NCI-H2227 treated with DMSO at 0.1 percent for 48 hours (cell line): ENCODE measurements around the gene NEK4.
"Not testable (repeated sequence)": the region's sequence is repeated elsewhere in the genome, so short reads cannot be mapped to it uniquely, and the experiment has no call there.

Source experiments
- DNase-seq: peaks from one replicate; lab custom pipeline; 2025; lab: John Stamatoyannopoulos, UW

Gene NEK4

DNA sequence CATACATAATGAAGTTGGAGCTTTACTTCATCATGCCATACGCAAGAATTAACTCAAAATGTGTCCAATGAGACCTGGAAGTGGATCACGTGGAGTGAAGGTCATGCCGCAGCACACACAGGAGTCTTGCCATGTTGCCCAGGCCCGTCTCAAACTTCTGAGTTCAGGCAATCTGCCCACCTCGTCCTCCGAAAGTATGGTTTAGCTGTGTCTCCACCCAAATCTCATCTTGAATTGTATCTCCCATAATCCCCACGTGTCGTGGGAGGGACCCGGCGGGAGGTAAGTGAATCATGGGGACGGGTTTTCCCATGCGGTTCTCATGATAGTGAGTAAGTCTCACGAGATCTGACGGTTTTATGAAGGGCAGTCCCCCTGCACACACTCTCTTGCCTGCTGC lies 39.1 kb downstream of the NEK4 start:
- no peak for DNase-seq

DNA sequence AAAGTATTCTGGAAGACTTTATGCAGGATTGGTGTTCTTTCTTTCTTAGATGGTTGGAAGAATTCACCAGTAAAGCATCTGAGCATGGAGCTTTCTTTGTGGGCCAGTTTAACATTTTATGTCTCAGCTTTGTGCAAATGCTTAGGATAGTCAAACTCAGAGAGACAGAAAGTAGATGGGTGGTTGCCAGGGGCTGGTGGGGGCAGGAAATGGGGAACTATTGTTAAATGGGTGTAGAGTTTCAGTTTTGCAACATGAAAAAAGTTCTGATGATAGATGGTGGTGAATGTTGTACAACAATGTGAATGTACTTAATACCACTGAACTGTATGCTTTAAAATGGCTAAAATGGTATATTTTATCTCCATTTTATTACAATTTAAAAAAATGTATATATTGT lies 40.1 kb downstream of the NEK4 start:
- no peak for DNase-seq

DNA sequence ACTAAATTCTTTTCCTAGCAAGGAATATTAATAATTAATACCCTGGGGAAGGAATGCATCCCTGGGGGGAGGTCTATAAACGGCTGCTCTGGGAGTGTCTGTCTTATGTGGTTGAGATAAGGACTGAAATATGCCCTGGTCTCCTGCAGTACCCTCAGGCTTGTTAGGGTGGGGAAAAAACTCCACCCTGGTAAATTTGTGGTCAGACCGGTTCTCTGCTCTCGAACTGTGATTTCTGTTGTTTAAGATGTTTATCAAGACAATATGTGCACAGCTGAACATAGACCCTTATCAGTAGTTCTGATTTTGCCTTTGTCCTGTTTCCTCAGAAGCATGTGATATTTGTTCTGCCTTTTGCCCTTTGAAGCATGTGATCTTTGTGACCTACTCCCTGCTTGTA lies 42.0 kb downstream of the NEK4 start:
- DNase-seq: not testable (repeated sequence)

DNA sequence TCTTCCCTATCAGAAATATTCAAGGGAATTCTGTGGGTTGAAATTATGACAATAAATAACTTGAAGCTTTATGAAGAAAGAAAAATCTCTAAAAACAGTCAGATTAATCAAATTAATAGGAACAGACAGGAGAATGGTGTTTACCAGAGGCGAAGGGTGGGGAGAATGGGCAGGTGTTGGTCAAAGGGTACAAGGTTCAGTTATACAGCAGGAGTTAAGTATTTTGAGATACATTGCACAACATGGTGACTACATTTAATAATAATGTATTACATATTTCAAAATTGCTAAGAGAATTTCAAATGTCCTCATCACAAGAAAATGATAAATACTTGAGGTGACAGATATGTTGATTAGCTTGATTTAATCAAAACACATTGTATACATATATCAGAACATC lies 46.2 kb downstream of the NEK4 start:
- DNase-seq: no peak

DNA sequence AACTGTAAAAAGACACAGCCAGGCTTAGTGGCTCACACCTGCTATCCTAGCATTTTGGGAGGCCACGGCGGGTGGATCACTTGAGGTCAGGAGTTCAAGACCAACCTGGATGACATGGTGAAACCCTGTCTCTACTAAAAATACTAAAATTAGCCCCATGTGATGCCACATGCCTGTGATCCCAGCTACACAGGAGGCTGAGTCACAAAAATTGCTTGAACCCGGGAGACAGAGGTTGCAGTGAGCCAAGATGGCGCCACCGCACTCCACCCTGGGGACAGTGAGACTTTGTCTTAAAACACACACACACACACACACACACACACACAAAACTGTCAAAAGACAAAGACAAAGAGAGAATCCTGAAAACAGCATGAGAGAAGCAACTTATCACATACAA lies 46.8 kb downstream of the NEK4 start:
- no peak for DNase-seq

DNA sequence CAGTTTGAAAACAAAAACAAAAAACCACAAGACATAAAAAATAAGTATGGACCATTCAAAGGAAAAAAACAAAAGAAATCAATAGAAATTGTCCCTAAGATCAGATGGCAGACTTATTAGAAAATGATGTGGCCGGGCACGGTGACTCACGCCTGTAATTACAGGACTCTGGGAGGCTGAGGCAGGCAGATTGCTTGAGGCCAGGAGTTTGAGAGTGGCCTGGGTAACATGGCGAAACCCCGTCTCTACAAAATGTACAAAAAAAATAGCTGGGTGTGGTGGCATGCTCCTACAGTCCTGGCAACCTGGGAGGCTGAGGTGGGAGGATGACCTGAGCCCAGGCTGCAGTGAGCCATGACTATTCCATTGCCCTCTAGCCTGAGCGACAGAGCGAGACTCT lies 48.2 kb downstream of the NEK4 start:
- DNase-seq: no peak

DNA sequence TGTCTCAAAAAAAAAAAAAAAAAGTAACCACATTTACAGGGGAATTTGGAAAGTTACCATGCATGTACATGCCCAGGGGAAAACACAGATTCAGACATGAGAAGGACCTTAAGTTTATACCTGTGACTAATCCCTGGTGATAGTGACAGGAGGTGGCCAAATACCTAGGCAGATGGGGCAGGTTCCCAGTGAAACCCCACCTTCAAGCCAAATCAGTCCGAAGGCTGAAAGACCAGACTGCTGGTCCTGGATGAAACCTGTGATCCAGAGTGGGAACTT lies 49.1 kb downstream of the NEK4 start:
- DNase-seq: no peak

DNA sequence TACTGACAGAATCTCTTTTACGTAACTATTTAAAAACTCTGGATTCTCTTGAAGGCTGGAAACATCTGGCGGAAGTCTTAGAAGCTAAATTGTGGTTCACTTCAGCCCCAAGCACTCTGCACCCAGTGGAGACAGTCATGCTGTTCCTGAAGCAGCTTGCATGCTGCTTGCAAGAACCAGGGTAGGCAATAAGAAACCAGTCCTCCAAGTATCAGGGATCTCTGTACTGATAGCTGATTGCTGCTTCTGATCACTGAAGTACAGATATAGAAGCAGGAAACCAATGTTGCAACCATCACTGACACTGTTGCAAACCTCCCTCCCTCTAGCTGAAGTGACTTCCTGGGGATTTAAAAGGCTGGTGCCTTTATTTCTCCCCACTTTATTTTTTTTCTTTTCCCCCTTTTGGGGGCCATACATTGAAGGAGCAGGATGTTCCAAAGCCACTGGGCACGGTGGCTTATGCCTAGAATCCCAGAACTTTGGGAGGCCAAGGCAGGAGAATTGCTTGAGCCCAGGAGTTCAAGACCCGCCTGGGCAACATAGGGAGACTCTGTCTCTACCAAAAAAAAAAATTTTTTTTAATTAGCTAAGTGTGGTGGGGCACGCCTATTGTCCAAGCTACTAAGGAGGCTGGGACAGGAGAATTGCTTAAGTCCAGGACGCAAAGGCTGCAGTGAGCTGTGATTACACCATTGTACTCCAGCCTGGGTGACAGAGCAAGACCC lies 49.6 kb downstream of the NEK4 start:
- DNase-seq: no peak

DNA sequence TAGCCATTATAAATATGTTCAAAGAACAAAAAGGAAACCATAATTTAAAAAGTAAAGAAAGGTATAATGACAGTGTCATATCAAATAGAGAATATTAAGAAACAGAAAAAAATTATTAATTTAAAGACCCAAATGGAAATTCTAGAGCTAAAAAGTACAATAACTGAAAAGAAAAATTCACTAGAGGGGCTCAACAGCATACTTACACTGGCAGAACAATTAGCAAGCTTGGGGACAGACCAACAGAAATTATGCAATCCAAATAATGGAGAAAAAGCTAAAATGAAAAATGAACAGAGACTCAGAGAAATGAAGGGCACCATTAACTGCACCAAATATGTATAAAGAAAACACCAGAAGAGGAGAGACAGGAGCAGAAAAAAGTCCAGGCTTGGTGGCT lies 51.1 kb downstream of the NEK4 start:
- no peak for DNase-seq

DNA sequence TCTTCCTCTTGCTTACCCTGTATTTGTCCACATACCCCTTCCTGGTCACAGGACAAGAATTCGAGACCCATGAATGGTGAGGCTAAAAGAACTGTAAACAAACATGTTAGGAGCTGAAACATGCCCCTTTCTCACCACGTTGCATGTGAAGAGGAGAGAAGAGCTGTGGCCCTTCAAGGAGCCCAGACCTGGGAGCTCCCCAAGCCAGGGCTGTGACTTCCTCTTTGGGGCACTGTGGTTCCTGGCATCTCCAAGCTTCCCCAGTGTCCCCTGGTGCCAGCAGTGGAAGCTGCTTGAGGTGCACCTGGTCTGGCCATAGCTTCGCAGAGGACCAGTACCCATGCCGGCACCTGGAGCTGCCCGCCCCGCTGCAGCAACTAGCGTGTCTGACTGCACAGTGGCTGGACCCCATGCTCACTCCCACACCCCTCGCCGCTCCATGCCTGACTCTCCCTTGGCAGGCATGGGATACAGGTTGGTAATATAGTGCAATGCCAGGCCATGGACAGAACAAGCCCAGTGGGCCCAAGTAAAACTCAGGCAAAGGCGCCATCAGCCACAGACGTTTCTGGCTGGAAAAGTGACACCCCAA lies 54.9 kb downstream of the NEK4 start:
- no peak for DNase-seq

DNA sequence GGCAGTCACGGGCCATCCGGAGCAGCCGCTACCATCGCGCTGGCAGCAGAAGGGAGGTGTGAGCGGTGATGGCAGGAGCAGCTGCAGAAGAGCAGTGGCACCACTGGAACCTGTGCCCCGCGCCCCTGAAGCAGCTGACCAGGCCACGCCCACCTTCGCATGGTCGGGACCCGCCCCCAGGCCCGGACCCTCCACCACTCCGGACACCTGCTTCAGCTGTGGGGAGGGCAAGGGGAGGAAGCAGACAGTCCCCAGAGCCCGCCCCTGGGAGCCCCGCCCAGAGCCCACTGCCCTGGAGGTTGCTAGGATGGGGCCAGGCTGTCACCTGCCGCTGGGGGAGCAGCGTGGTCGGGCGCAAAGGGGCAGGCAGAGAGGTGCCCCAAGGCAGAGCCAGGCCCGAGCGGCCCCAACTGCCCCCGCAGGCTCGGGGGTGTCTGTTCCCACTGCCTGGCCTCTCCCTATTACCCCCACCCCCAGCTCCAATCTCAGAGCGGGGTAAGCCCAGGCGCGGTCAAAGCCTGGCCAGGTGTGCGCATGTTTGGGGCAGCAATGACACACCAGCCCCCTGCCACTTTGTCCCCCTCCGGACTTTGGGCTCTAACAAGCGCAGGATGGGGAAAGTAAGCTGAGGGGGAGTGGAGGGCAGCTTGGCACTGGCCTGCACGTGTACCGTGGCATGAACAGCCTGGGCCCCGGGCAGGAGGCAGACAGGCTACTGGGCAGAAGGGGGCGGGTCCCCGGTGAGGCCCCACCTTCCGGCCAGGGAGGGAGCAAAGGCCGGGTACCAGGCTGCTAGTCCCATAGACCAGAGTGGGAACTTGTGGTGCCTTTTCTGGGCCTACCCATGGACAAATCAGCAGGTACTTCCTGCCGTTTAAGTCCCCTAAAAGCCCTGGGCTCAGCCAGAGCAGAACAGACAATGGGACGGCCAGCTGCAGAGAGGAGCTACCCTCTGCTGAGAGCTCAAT lies 56.1 kb downstream of the NEK4 start:
- DNase-seq: no peak

DNA sequence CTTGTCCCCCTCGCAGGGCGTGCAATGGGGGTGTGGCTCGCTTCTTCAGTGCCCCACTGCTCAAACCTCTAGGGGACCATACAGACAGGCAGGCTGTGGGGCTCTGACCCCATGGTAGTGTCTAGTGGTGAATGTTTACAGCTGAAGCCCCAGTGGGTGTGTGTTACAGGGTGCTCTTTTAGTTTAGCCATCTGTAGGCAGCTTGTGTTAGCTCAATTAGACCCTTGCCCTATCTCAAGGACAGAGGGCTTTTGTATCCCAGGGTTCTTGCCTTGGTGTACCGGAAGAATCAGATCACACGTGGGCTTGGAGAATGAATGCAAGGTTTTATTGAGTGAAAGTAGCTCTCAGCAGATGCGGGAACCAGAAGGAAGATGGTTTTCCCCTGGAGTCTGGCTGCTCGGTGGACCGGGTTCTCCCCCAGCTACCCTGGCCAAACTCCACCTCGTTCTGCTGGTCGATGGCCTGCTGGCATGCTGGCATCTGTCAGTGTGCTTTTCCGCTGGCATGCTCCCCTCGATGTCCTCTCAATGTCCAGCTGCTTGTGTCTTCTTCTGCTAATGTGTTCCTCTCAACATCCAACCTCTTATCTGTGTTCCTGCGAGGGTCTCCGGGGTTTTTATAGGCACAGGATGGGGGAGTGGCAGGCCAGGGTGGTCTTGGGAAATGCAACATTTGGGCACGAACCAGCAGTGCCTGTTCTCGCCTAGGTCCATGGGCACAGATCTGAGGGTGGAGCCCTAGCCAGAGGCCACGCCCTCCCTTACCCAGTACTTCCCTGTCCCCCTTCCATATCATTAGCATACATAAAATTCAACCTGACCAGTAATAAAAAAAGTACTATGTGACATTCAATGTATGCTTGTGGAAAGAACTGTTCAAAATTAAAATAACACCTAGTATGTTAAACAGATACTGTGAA lies 58.2 kb downstream of the NEK4 start:
- no peak for DNase-seq

DNA sequence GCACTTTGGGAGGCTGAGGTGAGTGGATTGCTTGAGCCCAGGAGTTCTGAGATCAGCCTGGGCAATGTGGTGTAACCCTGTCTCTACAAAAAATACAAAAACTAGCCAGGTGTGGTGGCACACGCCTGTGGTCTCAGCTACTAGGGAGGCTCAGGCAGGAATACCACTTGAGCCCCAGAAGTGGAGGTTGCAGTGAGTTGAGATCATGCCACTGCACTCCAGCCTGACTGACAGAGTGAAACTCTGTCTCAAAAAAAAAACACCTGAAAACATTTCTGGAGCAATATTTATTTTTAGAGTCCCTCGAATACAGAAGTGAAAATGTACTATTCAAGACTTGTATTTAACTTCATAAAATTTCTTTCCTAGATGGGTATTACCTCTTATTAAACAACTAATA lies 60.2 kb downstream of the NEK4 start:
- DNase-seq: no peak

DNA sequence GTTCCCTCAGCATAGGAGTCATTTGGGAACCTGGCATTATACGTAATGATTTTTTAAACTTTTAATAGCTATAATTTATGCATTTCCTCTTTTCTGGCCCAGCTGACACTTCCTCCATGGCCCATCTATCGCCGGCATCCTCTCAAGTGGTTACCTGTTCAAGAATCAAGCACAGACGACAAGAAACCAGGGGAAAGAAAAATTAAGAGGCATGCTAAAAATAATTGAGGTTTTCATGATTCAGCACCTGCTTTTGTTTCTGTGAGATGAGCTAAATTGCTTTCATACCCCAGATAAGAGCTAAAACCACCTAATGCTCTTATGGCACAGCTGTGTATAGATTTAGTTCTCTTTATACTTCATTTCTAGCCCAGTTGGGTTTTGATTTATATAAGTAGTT lies 63.2 kb downstream of the NEK4 start:
- no peak for DNase-seq

DNA sequence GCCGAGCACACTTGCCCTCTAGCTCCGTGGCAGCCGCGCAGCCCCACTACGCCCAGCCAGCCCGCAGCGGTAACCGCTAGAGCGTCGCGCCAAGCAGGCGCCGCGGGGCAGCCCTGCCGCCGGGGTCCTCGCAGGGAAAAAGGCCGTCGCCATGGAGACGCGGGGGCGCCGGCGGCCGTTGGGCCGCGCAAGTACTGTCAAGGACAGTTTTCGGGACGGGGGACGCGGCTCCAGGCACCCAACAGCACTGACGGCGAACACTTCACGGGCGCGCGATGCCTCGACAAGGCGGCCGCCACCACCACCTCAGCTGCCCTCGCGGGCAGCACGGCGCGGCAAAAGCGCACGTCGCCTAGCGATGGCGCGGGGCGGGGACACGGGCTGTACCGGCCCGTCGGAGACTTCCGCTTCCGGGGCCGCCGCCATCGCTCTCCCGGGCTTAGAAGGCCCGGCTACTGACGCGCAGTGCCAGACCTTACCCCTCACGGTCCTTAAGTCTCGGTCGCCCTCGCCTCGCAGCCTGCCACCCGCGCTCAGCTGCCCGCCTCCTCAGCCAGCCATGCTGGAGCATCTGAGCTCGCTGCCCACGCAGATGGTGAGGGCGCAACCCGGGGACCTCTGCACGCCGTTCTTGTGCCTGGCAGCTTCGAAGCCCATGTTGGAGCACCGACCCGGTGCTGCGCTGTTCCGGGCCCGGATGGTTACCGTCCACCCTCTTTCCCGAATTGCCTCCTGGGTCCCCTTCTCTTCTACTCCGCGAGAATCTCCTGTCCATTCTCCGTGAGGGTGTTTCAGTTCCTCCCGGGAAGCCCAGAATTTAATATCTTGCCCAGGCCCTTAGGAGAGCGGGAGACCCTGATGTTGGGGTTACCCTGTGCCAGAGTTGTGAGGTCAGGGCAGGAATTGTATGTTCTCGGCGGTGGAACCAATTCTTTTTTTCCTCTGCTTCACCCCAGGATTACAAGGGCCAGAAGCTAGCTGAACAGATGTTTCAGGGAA lies 64.8 kb downstream of the NEK4 start, which contains the start of the genes GLT8D1 and SPCS1:
Gene GLT8D1 (minus strand): TSS at position 104 of the 999 bp plus-strand sequence. CDS start 5,331 bp downstream, outside the sequence.
Gene SPCS1 (plus strand): TSS at position 419 of the 999 bp plus-strand sequence. CDS start 141 bp downstream, at position 560.
- DNase-seq: peak; percentile 85

DNA sequence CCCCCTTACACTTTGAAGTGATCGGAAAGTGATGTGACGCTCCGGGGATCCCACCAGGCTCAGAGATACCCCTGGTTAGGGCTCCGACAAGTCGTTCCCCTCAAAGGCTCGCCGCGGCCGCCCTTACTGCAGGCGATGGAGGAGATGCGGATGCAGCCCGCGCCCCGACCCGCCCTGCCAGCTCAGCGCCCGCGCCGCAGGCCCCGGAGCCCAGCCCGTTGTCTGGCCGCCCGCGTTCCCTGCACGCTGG lies 65.4 kb downstream of the NEK4 start:
- DNase-seq: no peak

DNA sequence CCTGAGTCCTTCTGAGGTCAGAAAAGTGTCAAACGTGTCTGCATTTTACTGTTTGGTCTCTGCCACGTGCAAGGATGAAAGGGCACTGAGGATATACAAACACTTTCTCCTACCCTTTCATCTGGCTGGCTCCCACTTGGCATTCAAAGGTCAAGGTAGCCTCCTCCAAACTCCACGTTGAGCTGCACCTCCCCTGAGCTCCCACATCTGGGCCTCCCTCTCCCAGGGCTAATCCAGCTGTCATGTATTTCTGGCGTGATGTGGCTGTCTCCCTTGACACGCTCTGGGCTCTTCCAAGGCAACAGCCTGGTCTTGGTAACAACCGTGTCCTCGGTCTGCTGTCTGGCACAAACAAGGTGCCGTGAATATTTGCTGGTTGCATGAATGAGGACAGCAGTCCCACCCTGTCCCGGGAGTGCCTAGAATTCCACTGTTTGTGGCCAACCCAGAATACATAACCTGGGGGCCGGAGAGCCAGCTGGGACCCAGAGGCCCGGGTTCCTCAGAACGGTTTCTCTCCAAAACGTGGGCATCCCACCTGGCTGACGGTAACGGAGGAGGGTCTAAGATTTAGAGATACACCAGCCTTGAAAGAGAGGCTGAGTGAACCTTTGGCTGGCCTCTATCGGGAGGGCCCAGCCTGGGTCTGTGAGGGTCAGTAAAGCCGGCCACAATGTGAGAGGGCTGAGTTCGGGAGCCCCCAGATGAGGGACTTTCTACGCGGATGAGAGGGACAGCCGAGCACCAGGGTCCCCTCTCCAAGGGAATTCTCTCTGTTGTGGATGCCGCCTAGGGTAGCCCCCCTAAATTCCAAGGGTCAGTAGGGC lies 65.9 kb downstream of the NEK4 start:
- DNase-seq: no peak

DNA sequence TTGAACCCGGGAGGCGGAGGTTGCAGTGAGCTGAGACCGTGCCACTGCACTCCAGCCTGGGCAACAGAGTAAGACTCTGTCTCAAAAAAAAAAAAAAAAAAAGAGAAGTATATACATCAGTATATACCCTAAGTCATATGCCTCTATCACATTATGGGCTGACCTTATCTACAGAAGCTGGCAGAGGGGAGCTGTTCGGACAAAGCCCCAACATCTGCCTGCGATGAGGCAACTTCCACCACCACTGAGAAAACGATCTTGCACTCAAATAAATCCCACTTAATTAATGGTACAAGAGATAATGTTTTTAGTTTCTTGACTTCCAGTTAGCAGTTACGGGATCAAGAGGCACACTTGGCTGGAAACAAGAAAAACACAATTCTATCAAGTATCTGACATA lies 67.4 kb downstream of the NEK4 start:
- no peak for DNase-seq

DNA sequence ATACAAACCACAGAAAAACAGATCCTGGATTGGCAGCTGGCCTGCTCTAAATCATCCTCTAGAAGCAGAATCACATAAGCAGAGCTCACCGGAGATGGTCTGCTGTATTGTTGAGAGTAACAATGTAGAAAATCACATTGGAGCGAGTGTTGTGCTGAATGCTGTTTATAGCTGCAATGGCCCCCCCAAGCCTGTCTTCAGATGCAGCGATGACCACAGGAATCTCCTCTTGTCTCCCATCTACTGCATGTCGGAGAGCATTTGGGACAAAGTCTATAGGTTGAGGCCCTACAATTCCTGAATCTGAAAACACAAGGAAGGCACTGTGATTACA lies 73.1 kb downstream of the NEK4 start:
- DNase-seq: no peak
